Measurements from ENCODE around the gene FAM81A. TPM values are rescaled to one million over a fixed set of nuclear protein-coding genes. Genes with fewer than 3 reads are reported as not detected.

FAM81A gene
- total RNA-seq, 1 donor from 2014 or later, result 0.92 TPM

DNA sequence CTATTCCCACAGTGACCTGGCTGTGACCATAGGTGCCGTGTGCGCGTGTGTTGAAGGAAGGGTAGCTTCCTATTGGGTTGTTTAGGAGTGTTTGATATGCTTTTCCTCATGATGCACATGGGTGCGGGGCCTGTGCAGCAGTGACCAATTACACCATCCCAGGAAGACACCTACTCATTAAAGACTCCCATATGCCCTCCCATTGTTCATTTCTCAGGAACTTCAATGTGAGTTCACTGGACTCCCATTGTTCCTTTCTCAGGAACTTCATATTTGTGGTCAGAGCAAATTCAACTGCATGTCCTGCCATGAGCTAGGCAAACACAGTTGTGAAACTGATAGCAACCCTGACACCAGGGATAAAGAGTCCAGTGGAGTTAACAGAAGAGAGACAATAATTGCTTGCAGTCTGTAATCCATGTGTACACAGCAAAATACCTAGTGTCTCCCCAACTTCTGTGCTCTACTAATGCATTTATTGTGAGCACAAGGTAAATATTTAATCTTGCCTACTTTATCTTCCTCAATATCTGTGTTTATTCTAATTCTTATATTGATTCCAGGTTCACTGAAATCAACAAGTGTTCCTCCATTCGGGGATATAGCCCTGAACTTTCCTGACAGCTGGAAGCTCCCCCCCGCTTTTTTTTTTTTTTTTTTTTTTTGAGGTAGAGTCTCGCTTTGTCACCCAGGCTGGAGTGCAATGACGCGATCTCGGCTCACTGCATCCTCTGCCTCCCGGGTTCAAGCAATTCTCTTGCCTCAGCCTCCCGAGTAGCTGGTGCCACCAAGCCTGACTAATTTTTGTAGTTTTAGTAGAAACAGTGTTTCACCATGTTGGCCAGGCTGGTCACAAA lies 116.1 kb downstream of the FAM81A start:
- Mint-ChIP-seq H3K4me3 (no peak overlapping the region), H3K4me1 (no peaks in the 10 kb centered on the region), H3K27ac (no peak overlapping the region), H3K36me3 (no peaks in the 10 kb centered on the region), H3K9me3 (no peaks in the 10 kb centered on the region), H3K27me3 (ENCODE audit: low read depth) (no peaks in the 10 kb centered on the region)
- no peak for DNase-seq (ENCODE audit: low spot score in 2 of 2, unreplicated experiment in 2 of 2)
- TF ChIP-seq, protein P1, sequence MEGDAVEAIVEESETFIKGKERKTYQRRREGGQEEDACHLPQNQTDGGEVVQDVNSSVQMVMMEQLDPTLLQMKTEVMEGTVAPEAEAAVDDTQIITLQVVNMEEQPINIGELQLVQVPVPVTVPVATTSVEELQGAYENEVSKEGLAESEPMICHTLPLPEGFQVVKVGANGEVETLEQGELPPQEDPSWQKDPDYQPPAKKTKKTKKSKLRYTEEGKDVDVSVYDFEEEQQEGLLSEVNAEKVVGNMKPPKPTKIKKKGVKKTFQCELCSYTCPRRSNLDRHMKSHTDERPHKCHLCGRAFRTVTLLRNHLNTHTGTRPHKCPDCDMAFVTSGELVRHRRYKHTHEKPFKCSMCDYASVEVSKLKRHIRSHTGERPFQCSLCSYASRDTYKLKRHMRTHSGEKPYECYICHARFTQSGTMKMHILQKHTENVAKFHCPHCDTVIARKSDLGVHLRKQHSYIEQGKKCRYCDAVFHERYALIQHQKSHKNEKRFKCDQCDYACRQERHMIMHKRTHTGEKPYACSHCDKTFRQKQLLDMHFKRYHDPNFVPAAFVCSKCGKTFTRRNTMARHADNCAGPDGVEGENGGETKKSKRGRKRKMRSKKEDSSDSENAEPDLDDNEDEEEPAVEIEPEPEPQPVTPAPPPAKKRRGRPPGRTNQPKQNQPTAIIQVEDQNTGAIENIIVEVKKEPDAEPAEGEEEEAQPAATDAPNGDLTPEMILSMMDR (IDR thresholded peaks at IDR 0.05; ENCODE audit: unreplicated experiment), result no peak

DNA sequence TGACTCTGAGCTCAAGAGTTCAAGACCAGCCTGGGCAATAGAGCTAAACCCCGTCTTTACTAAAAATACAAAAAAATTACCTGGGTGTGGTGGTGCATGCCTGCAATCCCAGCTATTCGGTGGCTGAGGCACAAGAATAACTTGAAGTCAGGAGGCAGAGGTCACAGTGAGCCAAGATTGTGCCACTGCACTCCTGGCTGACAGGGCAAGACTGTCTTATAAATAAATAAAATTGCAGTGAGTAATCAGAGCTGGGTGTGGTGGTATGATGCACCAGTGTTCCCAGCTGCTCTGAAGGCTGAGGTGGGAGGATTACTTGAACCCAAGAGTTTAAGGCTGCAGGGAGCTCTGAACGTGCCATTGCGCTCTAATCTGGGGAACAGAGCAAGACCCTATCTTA lies 117.7 kb downstream of the FAM81A start:
- Mint-ChIP-seq H3K9me3 (no peaks in the 10 kb centered on the region), H3K27me3 (ENCODE audit: low read depth) (no peaks in the 10 kb centered on the region), H3K4me1 (no peaks in the 10 kb centered on the region), H3K36me3 (no peaks in the 10 kb centered on the region), H3K4me3 (no peak overlapping the region), H3K27ac (no peak overlapping the region)
- TF ChIP-seq, protein P1 (IDR thresholded peaks at IDR 0.05; ENCODE audit: unreplicated experiment), result no peak
- no peak for DNase-seq (ENCODE audit: low spot score in 2 of 2, unreplicated experiment in 2 of 2)

- H3K9me3 Mint-ChIP-seq, result no peaks in the 10 kb centered on the region
- H3K27ac Mint-ChIP-seq, result no peak overlapping the region
- no peaks in the 10 kb centered on the region for H3K36me3 Mint-ChIP-seq
- DNase-seq (ENCODE audit: low spot score in 2 of 2, unreplicated experiment in 2 of 2), result no peak
- H3K4me3 Mint-ChIP-seq, result no peak overlapping the region
- no peaks in the 10 kb centered on the region for H3K27me3 Mint-ChIP-seq (ENCODE audit: low read depth)
- no peaks in the 10 kb centered on the region for H3K4me1 Mint-ChIP-seq
- TF ChIP-seq, protein P1 (IDR thresholded peaks at IDR 0.05; ENCODE audit: unreplicated experiment), result no peak
Measured at GRCh38 chr15:59556380-59556779, 118.4 kb downstream of the FAM81A start.

- H3K4me1 Mint-ChIP-seq, result no peaks in the 10 kb centered on the region
- H3K4me3 Mint-ChIP-seq, result no peak overlapping the region
- TF ChIP-seq, protein P1 (IDR thresholded peaks at IDR 0.05; ENCODE audit: unreplicated experiment), result no peak
- H3K27me3 Mint-ChIP-seq (ENCODE audit: low read depth), result no peaks in the 10 kb centered on the region
- DNase-seq (ENCODE audit: low spot score in 2 of 2, unreplicated experiment in 2 of 2), result no peak
- H3K27ac Mint-ChIP-seq, result no peak overlapping the region
- no peaks in the 10 kb centered on the region for H3K36me3 Mint-ChIP-seq
- no peaks in the 10 kb centered on the region for H3K9me3 Mint-ChIP-seq
Measured at GRCh38 chr15:59557581-59557980, 119.6 kb downstream of the FAM81A start.

- H3K27ac Mint-ChIP-seq, result no peak overlapping the region
- H3K4me3 Mint-ChIP-seq, result no peak overlapping the region
- TF ChIP-seq, protein P1 (IDR thresholded peaks at IDR 0.05; ENCODE audit: unreplicated experiment), result no peak
- H3K9me3 Mint-ChIP-seq, result no peaks in the 10 kb centered on the region
- H3K27me3 Mint-ChIP-seq (ENCODE audit: low read depth), result no peaks in the 10 kb centered on the region
- no peaks in the 10 kb centered on the region for H3K36me3 Mint-ChIP-seq
- DNase-seq (ENCODE audit: low spot score in 2 of 2, unreplicated experiment in 2 of 2), result no peak
- H3K4me1 Mint-ChIP-seq, result no peaks in the 10 kb centered on the region
Measured at GRCh38 chr15:59558851-59559250, 120.9 kb downstream of the FAM81A start.
